ENCODE data around the gene CHRNA3. TPM values are rescaled to one million over a fixed set of nuclear protein-coding genes. Genes with fewer than 3 reads are reported as not detected.

CHRNA3 gene
- total RNA-seq, 2 experiments from 2014 or later: not detected

- ATAC-seq (no peak), DNase-seq (no peak)
- H3K27ac Mint-ChIP-seq: no peak overlapping the region
- peaks cover 2% of the 10 kb centered on the region for H3K9me3 Mint-ChIP-seq (ENCODE audit: low read depth)
- no peaks in the 10 kb centered on the region for H3K4me1 Mint-ChIP-seq
- no peak overlapping the region for H3K4me3 Mint-ChIP-seq
- ChIA-PET CTCF (interaction anchor here (0.7 to 0.8 kb wide), 2 partner anchors 72 to 104 kb away, joined by 3 read pairs; no protein-coding TSS in a partner anchor), POLR2A (no interaction called here)
- intact Hi-C loops (cut with DNase I, micrococcal nuclease): no loop called here
- no peaks in the 10 kb centered on the region for H3K36me3 Mint-ChIP-seq (ENCODE audit: low read depth)
- peaks cover 8% of the 10 kb centered on the region for H3K27me3 Mint-ChIP-seq
Observed at GRCh38 chr15:78635346-78635745, 14.6 kb upstream of the CHRNA3 start.

GRCh38 chr15:78634210-78635145 lies 13.7 kb upstream of the CHRNA3 start:
- Mint-ChIP-seq H3K27ac (no peak overlapping the region), H3K36me3 (ENCODE audit: low read depth) (no peaks in the 10 kb centered on the region), H3K27me3 (peaks cover 6% of the 10 kb centered on the region), H3K4me3 (no peak overlapping the region), H3K4me1 (no peaks in the 10 kb centered on the region), H3K9me3 (ENCODE audit: low read depth) (peaks cover 2% of the 10 kb centered on the region)
- ChIA-PET CTCF (interaction anchor here (0.7 to 1.5 kb wide), 3 partner anchors 73 to 105 kb away, joined by 3 to 5 read pairs (median 3); no protein-coding TSS in a partner anchor), POLR2A (no interaction called here)
- intact Hi-C loops (cut with DNase I, micrococcal nuclease): no loop called here
- DNase-seq: no peak
- no peak for ATAC-seq

- DNase-seq (no peak), ATAC-seq (no peak)
- ChIA-PET POLR2A (no interaction called here), CTCF (interaction anchor here (1.5 kb wide), 1 partner anchor 77 kb away, joined by 5 read pairs; no protein-coding TSS in a partner anchor)
- H3K36me3 Mint-ChIP-seq (ENCODE audit: low read depth): no peaks in the 10 kb centered on the region
- intact Hi-C loops (cut with DNase I, micrococcal nuclease): no loop called here
- peaks cover 2% of the 10 kb centered on the region for H3K27me3 Mint-ChIP-seq
- H3K4me1 Mint-ChIP-seq: no peaks in the 10 kb centered on the region
- no peak overlapping the region for H3K4me3 Mint-ChIP-seq
- H3K9me3 Mint-ChIP-seq (ENCODE audit: low read depth): peaks cover 2% of the 10 kb centered on the region
- no peak overlapping the region for H3K27ac Mint-ChIP-seq
Observed at GRCh38 chr15:78633348-78633747, 12.6 kb upstream of the CHRNA3 start.

GRCh38 chr15:78630886-78631633 lies 10.3 kb upstream of the CHRNA3 start:
- ChIA-PET CTCF (interaction anchor here (0.7 kb wide), 1 partner anchor 21 kb away, joined by 3 read pairs; no protein-coding TSS in a partner anchor), POLR2A (no interaction called here)
- no peak overlapping the region for H3K4me3 Mint-ChIP-seq
- DNase-seq: no peak
- no peaks in the 10 kb centered on the region for H3K36me3 Mint-ChIP-seq (ENCODE audit: low read depth)
- H3K9me3 Mint-ChIP-seq (ENCODE audit: low read depth): peaks cover 2% of the 10 kb centered on the region
- intact Hi-C loops (cut with DNase I, micrococcal nuclease): no loop called here
- H3K4me1 Mint-ChIP-seq: no peaks in the 10 kb centered on the region
- ATAC-seq: no peak
- peaks cover 4% of the 10 kb centered on the region for H3K27me3 Mint-ChIP-seq
- no peak overlapping the region for H3K27ac Mint-ChIP-seq

- no peaks in the 10 kb centered on the region for H3K36me3 Mint-ChIP-seq (ENCODE audit: low read depth)
- H3K27me3 Mint-ChIP-seq: peaks cover 4% of the 10 kb centered on the region
- H3K27ac Mint-ChIP-seq: no peak overlapping the region
- DNase-seq: no peak
- ATAC-seq: no peak
- no peak overlapping the region for H3K4me3 Mint-ChIP-seq
- CTCF ChIA-PET: no interaction called here
- H3K9me3 Mint-ChIP-seq (ENCODE audit: low read depth): peaks cover 2% of the 10 kb centered on the region
- intact Hi-C loops (cut with DNase I, micrococcal nuclease): no loop called here
- H3K4me1 Mint-ChIP-seq: no peaks in the 10 kb centered on the region
- POLR2A ChIA-PET: no interaction called here
Observed at GRCh38 chr15:78629716-78630065, 8.9 kb upstream of the CHRNA3 start.

GRCh38 chr15:78629031-78629715 lies 8.4 kb upstream of the CHRNA3 start:
- ATAC-seq (no peak), DNase-seq (no peak)
- POLR2A ChIA-PET: no interaction called here
- Mint-ChIP-seq H3K9me3 (ENCODE audit: low read depth) (peaks cover 2% of the 10 kb centered on the region), H3K27me3 (peaks cover 4% of the 10 kb centered on the region), H3K36me3 (ENCODE audit: low read depth) (no peaks in the 10 kb centered on the region), H3K4me3 (no peak overlapping the region), H3K27ac (no peak overlapping the region), H3K4me1 (no peaks in the 10 kb centered on the region)
- intact Hi-C loops (cut with DNase I, micrococcal nuclease): no loop called here
- CTCF ChIA-PET: interaction anchor here (0.7 kb wide), 1 partner anchor 9 kb away, joined by 4 read pairs; no protein-coding TSS in a partner anchor

- ATAC-seq: no peak
- DNase-seq: no peak
- intact Hi-C loops (cut with DNase I, micrococcal nuclease): no loop called here
- Mint-ChIP-seq H3K27me3 (peaks cover 4% of the 10 kb centered on the region), H3K36me3 (ENCODE audit: low read depth) (no peaks in the 10 kb centered on the region), H3K9me3 (ENCODE audit: low read depth) (peaks cover 2% of the 10 kb centered on the region), H3K27ac (no peak overlapping the region), H3K4me3 (no peak overlapping the region), H3K4me1 (no peaks in the 10 kb centered on the region)
- POLR2A ChIA-PET: no interaction called here
- CTCF ChIA-PET: interaction anchor here (0.7 kb wide), 1 partner anchor 10 kb away, joined by 4 read pairs; no protein-coding TSS in a partner anchor
Observed at GRCh38 chr15:78628227-78628626, 7.4 kb upstream of the CHRNA3 start.

- H3K27ac Mint-ChIP-seq: no peak overlapping the region
- H3K36me3 Mint-ChIP-seq (ENCODE audit: low read depth): no peaks in the 10 kb centered on the region
- H3K27me3 Mint-ChIP-seq: peaks cover 8% of the 10 kb centered on the region
- H3K4me3 Mint-ChIP-seq: no peak overlapping the region
- intact Hi-C loops (cut with DNase I, micrococcal nuclease): no loop called here
- ATAC-seq (no peak), DNase-seq (no peak)
- no peaks in the 10 kb centered on the region for H3K9me3 Mint-ChIP-seq (ENCODE audit: low read depth)
- CTCF ChIA-PET: interaction anchor here (0.6 kb wide), 1 partner anchor 179 kb away, joined by 3 read pairs; no protein-coding TSS in a partner anchor
- POLR2A ChIA-PET: no interaction called here
- H3K4me1 Mint-ChIP-seq: no peaks in the 10 kb centered on the region
Observed at GRCh38 chr15:78627348-78627747, 6.6 kb upstream of the CHRNA3 start.

- H3K36me3 Mint-ChIP-seq (ENCODE audit: low read depth): no peaks in the 10 kb centered on the region
Observed at GRCh38 chr15:78626381-78626995, 5.7 kb upstream of the CHRNA3 start.

GRCh38 chr15:78625606-78626280 lies 4.9 kb upstream of the CHRNA3 start:
- H3K4me1 Mint-ChIP-seq: no peaks in the 10 kb centered on the region
- H3K27me3 Mint-ChIP-seq: peaks cover 19% of the 10 kb centered on the region
- intact Hi-C loops (cut with DNase I, micrococcal nuclease): no loop called here
- ATAC-seq (no peak), DNase-seq (no peak)
- ChIA-PET CTCF (interaction anchor here (1.0 kb wide), 2 partner anchors 14 to 81 kb away, joined by 3 read pairs; no protein-coding TSS in a partner anchor), POLR2A (no interaction called here)
- H3K36me3 Mint-ChIP-seq (ENCODE audit: low read depth): no peaks in the 10 kb centered on the region
- H3K4me3 Mint-ChIP-seq: no peak overlapping the region
- no peak overlapping the region for H3K27ac Mint-ChIP-seq
- no peaks in the 10 kb centered on the region for H3K9me3 Mint-ChIP-seq (ENCODE audit: low read depth)

More at GRCh38 chr15:78626381-78626995, 5.7 kb upstream of the CHRNA3 start:
- CTCF ChIA-PET: interaction anchor here (1.0 kb wide), 2 partner anchors 13 to 81 kb away, joined by 3 read pairs; no protein-coding TSS in a partner anchor
- Mint-ChIP-seq H3K4me1 (no peaks in the 10 kb centered on the region), H3K27me3 (peaks cover 14% of the 10 kb centered on the region), H3K27ac (no peak overlapping the region), H3K4me3 (no peak overlapping the region), H3K9me3 (ENCODE audit: low read depth) (no peaks in the 10 kb centered on the region)
- POLR2A ChIA-PET: no interaction called here
- ATAC-seq (no peak), DNase-seq (no peak)
- intact Hi-C loops (cut with DNase I, micrococcal nuclease): no loop called here

Data from activated CD4-positive, alpha-beta T cell treated with anti-CD3 and anti-CD28 coated beads for 36 hours (primary cell).